ENCODE results near the gene BTBD16. TPM values are rescaled to one million over a fixed set of nuclear protein-coding genes. Genes with fewer than 3 reads are reported as not detected.
A peak's percentile ranks its signal among the peaks of the same experiment; 100 is the strongest.

BTBD16 gene
- total and polyA plus RNA-seq, 2 of the 13 experiments (the other 11 are each of a cell fraction or from before 2014, with no cell fraction given), result 5.0 to 11.9 TPM

DNA sequence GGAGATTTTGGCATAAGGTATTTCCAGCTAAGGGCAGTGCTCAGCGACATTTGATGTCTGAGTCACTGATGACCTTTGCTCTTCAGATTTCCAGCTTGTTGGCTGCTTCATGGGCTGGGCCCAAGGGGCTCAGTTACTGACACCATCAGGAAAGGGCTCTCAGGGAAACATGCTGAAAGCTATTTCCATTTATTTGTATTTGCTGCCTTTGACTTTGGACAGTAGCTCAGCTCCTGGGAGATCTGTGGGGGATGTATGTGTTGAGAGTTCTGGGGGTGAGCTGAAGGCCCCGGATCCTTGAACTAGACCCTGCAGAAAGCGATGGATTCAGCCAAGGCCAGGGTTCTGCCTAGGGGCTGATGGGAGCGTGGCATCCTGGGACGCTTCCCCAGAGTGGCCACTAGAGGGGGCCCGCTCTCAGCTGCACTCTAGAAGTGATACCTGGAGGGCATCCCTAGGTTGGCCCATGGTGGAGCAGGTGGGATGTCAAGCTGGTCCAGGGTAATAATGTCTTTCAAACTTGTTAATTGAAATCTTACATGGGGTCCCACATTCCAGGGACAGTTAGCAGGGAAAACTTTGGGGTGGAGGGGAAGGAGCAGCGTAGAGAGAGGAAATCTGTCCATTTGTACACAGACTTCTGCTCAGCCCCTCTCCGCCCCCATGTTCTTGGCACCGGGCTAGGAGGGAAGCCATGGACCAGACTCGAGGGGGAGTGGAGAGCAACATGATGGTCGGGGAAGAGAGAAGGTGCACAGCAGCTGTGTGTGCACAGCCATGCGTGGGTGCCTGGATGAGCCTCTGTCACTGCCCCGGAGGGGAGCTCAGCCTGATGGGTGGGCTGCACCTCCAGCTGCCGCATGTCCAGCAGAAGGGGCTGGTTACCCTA lies 3.0 kb upstream of the BTBD16 start (continued):
- TF ChIP-seq, protein P1, sequence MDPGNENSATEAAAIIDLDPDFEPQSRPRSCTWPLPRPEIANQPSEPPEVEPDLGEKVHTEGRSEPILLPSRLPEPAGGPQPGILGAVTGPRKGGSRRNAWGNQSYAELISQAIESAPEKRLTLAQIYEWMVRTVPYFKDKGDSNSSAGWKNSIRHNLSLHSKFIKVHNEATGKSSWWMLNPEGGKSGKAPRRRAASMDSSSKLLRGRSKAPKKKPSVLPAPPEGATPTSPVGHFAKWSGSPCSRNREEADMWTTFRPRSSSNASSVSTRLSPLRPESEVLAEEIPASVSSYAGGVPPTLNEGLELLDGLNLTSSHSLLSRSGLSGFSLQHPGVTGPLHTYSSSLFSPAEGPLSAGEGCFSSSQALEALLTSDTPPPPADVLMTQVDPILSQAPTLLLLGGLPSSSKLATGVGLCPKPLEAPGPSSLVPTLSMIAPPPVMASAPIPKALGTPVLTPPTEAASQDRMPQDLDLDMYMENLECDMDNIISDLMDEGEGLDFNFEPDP (CRISPR knock-in tag; conservative IDR thresholded peaks at IDR 0.05), result no peak
- TF ChIP-seq NR2F2 (IDR thresholded peaks at IDR 0.05; ENCODE audit: borderline replicate concordance, low read depth) (no peak), MED1 (CRISPR knock-in tag; IDR thresholded peaks at IDR 0.05) (peak; percentile 36; the same call in 1 of the 2 replicates), ZNF512 (CRISPR knock-in tag; IDR thresholded peaks at IDR 0.05) (no peak), SMAD3 (CRISPR knock-in tag; IDR thresholded peaks at IDR 0.05) (0 out of 2 replicates have a peak, but pooled peaks have one; percentile 43), ZC3H4 (CRISPR knock-in tag; IDR thresholded peaks at IDR 0.05; ENCODE audit: borderline replicate concordance) (no peak), SUZ12 (IDR thresholded peaks at IDR 0.05; ENCODE audit: low read depth, low read length) (no peak), U2AF2 (IDR thresholded peaks at IDR 0.05; ENCODE audit: low read depth, low read length) (no peak), ZNF672 (CRISPR knock-in tag; IDR thresholded peaks at IDR 0.05) (no peak), ZNF766 (CRISPR knock-in tag; IDR thresholded peaks at IDR 0.05; ENCODE audit: borderline replicate concordance) (no peak), ATF7-NPFF (CRISPR knock-in tag; IDR thresholded peaks at IDR 0.05; ENCODE audit: low read depth) (0 out of 2 replicates have a peak, but pooled peaks have one; percentile 21), DNMT1 (CRISPR knock-in tag; IDR thresholded peaks at IDR 0.05) (no peak), MTF2 (CRISPR knock-in tag; IDR thresholded peaks at IDR 0.05; ENCODE audit: borderline replicate concordance) (no peak), ZNF121 (CRISPR knock-in tag; IDR thresholded peaks at IDR 0.05) (no peak), CC2D1A (CRISPR knock-in tag; IDR thresholded peaks at IDR 0.05) (0 out of 2 replicates have a peak, but pooled peaks have one; percentile 43), ZNF883 (CRISPR knock-in tag; IDR thresholded peaks at IDR 0.05; ENCODE audit: not compliant biosample characterization) (no peak), KDM4B (CRISPR knock-in tag; IDR thresholded peaks at IDR 0.05) (no peak), POGK (CRISPR knock-in tag; conservative IDR thresholded peaks at IDR 0.05) (0 out of 2 replicates have a peak, but pooled peaks have one; percentile 35)
- TF ChIP-seq, protein P2, sequence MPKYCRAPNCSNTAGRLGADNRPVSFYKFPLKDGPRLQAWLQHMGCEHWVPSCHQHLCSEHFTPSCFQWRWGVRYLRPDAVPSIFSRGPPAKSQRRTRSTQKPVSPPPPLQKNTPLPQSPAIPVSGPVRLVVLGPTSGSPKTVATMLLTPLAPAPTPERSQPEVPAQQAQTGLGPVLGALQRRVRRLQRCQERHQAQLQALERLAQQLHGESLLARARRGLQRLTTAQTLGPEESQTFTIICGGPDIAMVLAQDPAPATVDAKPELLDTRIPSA (CRISPR knock-in tag; IDR thresholded peaks at IDR 0.05; ENCODE audit: borderline replicate concordance), result no peak
- TF ChIP-seq, protein P3, sequence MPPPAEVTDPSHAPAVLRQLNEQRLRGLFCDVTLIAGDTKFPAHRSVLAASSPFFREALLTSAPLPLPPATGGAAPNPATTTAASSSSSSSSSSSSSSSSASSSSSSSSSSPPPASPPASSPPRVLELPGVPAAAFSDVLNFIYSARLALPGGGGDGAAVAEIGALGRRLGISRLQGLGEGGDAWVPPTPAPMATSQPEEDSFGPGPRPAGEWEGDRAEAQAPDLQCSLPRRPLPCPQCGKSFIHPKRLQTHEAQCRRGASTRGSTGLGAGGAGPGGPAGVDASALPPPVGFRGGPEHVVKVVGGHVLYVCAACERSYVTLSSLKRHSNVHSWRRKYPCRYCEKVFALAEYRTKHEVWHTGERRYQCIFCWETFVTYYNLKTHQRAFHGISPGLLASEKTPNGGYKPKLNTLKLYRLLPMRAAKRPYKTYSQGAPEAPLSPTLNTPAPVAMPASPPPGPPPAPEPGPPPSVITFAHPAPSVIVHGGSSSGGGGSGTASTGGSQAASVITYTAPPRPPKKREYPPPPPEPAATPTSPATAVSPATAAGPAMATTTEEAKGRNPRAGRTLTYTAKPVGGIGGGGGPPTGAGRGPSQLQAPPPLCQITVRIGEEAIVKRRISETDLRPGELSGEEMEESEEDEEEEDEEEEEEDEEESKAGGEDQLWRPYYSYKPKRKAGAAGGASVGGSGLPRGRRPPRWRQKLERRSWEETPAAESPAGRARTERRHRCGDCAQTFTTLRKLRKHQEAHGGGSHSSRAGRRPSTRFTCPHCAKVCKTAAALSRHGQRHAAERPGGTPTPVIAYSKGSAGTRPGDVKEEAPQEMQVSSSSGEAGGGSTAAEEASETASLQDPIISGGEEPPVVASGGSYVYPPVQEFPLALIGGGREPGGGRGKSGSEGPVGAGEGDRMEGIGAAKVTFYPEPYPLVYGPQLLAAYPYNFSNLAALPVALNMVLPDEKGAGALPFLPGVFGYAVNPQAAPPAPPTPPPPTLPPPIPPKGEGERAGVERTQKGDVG (CRISPR knock-in tag; IDR thresholded peaks at IDR 0.05; ENCODE audit: borderline replicate concordance), result no peak

Data from HepG2 (cell line).